Nasal cavity respiratory epithelium epithelial cell of viscerocranial mucosa (primary cell): ENCODE results near the gene OR5B3. TPM values are rescaled to one million over a fixed set of nuclear protein-coding genes. Genes with fewer than 3 reads are reported as not detected.

Experiments used
- total RNA-seq: library from RNA; depleted of rRNA; stranded (reverse); fragments of >200 nt; gene quantifications from 2 replicates; pipeline ENCODE4 v1.2.3, GENCODE V29; 2014

Gene OR5B3
- not detected in 2 replicates for total RNA-seq

DNA sequence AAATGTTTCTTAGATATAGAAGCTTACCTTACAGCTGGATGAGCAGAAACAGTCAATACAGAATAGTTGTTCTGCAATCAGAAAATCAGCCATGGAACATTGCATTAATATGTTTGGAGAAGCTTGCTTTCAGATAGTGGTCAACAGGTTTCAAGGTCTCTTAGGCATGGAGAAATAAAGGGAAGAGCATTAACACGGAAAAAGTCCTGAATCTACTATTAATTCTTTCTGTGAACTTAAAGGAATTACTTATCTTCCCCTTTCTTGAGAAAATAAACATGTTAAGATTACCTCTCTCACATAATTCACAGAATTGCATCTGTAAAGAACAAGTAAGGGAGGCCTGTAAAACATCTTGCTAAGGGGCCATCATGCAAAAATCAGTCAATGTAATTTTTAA is at the start of gene OR5B3:
Gene OR5B3, minus strand, starts transcription at position 101 of the 400 bp plus-strand sequence. CDS start 3,465 bp downstream, outside the sequence.

DNA sequence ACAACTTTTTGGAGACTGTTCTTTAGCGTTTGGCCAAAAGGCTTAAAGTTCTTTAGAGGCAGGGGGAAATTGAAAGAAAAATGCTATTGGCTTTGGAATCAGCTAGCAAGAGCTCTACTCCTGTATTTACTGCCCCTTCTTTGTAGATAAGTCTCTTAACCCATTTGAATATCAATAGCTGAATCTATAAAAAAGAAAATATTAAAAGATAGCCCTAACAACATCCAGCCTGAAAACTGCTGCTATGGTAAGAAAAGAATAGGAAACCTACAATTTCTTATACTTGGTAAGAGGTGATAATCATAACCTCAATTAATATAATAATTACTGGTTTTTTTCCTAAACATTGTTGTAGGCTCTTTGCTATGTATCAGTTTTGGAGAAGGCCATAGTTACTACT is 35.5 kb upstream of the OR5B3 start, which contains the start of gene OR5B12:
Gene OR5B12, minus strand, starts transcription at position 101 of the 400 bp plus-strand sequence. CDS start 2,085 bp downstream, outside the sequence.

DNA sequence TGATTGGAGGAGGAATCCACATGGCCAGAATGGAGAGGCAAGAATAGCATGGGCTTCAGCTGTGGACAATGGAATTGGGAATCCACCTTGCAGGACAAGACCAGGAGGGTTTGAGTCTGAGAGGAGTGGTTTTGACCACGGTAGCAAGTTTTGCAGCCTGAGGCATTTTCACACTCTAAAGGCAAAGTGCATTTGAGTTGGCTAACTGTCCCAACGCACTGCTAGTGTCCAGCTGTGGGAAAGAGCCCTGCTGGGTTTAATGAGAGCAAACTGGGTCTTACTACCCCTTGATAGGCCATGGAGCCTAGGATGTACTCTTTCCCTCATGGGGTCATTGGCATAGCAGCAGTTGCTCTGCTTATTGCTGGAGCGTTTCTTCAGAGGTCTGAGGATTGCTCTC is 21.3 kb upstream of the OR5B3 start, which contains the start of gene OR5B2:
Gene OR5B2, minus strand, starts transcription at position 101 of the 400 bp plus-strand sequence. CDS start 4,860 bp downstream, outside the sequence.

DNA sequence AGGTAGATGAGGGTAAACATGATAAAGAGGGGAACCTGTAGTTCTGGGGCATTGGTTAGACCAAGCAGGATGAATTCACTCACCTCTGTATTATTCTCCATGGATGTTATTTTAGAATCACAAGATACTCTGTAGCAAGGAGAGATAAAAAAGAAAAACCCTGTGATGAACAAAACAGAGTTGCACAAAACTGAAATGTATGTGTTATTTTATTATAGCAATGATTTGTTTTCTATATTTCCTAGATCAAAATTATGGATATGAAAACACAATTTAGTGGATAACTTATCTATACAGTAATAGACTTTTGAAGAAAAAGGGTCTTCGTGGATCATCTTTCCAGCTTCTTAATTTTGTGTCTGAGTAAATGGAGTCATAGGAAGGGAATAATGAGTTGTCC is 47.7 kb downstream of the OR5B3 start, which contains the start of gene OR5B17:
Gene OR5B17, minus strand, starts transcription at position 101 of the 400 bp plus-strand sequence. Its CDS starts 0 bp downstream, at position 101.

Other genes starting within 250 kb of the OR5B3 start
- gene OR9Q2, start 217.8 kb downstream of the OR5B3 start, total RNA-seq, result not detected in 2 replicates
- not detected in 2 replicates for gene OR1S2, start 202.7 kb downstream of the OR5B3 start, total RNA-seq
- not detected in 2 replicates for gene OR1S1, start 194.2 kb downstream of the OR5B3 start, total RNA-seq
- gene OR10Q1, start 178.0 kb downstream of the OR5B3 start, total RNA-seq, result not detected in 2 replicates
- not detected in 2 replicates for gene OR10W1, start 138.6 kb downstream of the OR5B3 start, total RNA-seq
- not detected in 2 replicates for gene OR5B17, start 47.8 kb downstream of the OR5B3 start, total RNA-seq
- gene OR5B2, start 21.2 kb upstream of the OR5B3 start, total RNA-seq, result not detected in 2 replicates
- gene OR5B12, start 35.4 kb upstream of the OR5B3 start, total RNA-seq, result not detected in 2 replicates
- gene OR5B21, start 101.2 kb upstream of the OR5B3 start, total RNA-seq, result not detected in 2 replicates
- 2.4 and 2.5 TPM in 2 replicates for gene LPXN, start 169.0 kb upstream of the OR5B3 start, total RNA-seq
- gene ZFP91, start 172.2 kb upstream of the OR5B3 start, total RNA-seq, result 69.5 and 70.4 TPM in 2 replicates
- gene CNTF, start 215.8 kb upstream of the OR5B3 start, total RNA-seq, result 1.4 and 2.4 TPM in 2 replicates